ENCODE results near the gene SELENOW. TPM values are rescaled to one million over a fixed set of nuclear protein-coding genes. Genes with fewer than 3 reads are reported as not detected.

The SELENOW gene
- total RNA-seq, 1 donor from 2014 or later, result 247 TPM

DNA sequence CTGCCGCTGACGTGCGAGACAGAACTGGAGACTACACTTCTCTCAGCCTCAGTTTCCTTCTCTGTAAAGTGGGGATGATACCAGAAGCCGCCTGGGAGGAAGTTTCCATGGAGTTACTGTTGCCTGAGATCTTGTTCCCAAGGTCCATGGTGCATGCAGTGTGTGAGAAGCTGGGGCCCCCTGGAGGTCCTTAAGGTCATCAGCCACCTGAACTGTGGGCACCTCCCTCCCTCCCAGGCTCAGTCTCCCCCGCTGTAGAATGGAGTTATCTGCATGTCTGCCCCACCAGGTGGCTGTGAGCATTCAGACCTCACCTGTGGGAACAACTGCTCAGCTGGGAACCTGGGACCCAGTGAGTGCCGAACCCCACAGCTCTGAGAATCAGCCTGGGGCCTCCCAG lies 45.9 kb downstream of the SELENOW start:
- H3K4me1 ChIP-seq, result no peaks in the 10 kb centered on the region
- DNase-seq, result no peak
- H3K4me3 ChIP-seq, result no peak overlapping the region
- H3K27ac ChIP-seq, result no peak overlapping the region
- intact Hi-C loops (cut with DNase I), result no loop called here
- H3K27me3 ChIP-seq (ENCODE audit: low read depth), result peaks cover 27% of the 10 kb centered on the region
- no peak for ATAC-seq
- TF ChIP-seq, protein P1, sequence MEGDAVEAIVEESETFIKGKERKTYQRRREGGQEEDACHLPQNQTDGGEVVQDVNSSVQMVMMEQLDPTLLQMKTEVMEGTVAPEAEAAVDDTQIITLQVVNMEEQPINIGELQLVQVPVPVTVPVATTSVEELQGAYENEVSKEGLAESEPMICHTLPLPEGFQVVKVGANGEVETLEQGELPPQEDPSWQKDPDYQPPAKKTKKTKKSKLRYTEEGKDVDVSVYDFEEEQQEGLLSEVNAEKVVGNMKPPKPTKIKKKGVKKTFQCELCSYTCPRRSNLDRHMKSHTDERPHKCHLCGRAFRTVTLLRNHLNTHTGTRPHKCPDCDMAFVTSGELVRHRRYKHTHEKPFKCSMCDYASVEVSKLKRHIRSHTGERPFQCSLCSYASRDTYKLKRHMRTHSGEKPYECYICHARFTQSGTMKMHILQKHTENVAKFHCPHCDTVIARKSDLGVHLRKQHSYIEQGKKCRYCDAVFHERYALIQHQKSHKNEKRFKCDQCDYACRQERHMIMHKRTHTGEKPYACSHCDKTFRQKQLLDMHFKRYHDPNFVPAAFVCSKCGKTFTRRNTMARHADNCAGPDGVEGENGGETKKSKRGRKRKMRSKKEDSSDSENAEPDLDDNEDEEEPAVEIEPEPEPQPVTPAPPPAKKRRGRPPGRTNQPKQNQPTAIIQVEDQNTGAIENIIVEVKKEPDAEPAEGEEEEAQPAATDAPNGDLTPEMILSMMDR (IDR thresholded peaks at IDR 0.05), result no peak
- H3K36me3 ChIP-seq, result no peaks in the 10 kb centered on the region
- no peaks in the 10 kb centered on the region for H3K9me3 ChIP-seq

DNA sequence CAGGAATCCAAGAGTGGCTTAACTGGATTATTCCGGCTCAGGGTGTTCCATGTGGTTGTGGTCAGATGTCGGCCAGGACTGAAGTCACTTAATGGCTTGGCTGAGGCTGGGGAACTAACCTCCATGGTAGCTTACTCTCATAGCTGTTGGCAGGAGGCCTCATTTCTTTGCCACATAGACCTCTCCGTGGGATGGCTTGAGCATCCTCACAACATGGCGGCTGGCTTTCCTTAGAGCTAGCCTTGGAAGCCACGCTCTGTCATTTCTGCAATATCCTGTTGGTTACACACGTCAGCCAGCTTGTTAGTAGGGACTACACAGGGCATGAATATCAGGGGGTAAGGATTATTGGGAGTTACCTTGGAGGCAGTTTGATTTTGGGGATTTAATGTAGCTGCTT lies 48.3 kb downstream of the SELENOW start:
- Histone ChIP-seq H3K36me3 (no peaks in the 10 kb centered on the region), H3K4me1 (no peaks in the 10 kb centered on the region), H3K4me3 (no peak overlapping the region), H3K9me3 (no peaks in the 10 kb centered on the region), H3K27me3 (ENCODE audit: low read depth) (peaks cover 12% of the 10 kb centered on the region), H3K27ac (no peak overlapping the region)
- TF ChIP-seq, protein P1 (IDR thresholded peaks at IDR 0.05), result no peak
- intact Hi-C loops (cut with DNase I), result no loop called here
- DNase-seq (no peak), ATAC-seq (no peak)

DNA sequence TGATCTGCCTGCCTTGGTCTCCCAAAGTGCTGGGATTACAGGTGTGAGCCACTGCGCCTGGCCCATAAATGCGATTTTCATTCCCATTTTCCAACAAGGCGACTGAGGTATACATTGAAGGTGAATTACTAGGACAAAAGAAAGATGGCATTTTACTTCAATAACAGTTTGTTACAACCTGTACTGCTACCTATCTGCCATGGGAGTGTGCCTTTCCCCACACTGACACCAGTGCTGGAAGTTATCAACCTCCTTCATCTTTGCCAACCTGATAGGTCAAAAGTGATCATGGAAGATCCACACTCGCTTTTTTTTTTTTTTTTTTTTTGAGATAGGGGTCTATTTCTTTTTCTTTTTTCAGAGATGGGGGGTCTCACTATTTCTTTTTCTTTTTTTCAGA lies 54.2 kb downstream of the SELENOW start:
- Histone ChIP-seq H3K4me3 (no peak overlapping the region), H3K9me3 (no peaks in the 10 kb centered on the region), H3K27ac (no peak overlapping the region), H3K27me3 (ENCODE audit: low read depth) (peaks cover 5% of the 10 kb centered on the region), H3K36me3 (no peaks in the 10 kb centered on the region), H3K4me1 (no peaks in the 10 kb centered on the region)
- TF ChIP-seq, protein P1 (IDR thresholded peaks at IDR 0.05), result no peak
- DNase-seq (no peak), ATAC-seq (no peak)
- intact Hi-C loops (cut with DNase I), result no loop called here

Other genes starting within 250 kb of the SELENOW start
- gene ZNF541, start 205.6 kb upstream of the SELENOW start, total RNA-seq, result 0.89 TPM
- gene BICRA, start 169.6 kb upstream of the SELENOW start, total RNA-seq, result 18.3 TPM
- gene EHD2, start 65.3 kb upstream of the SELENOW start, total RNA-seq, result 148 TPM
- gene NOP53, start 33.2 kb upstream of the SELENOW start, total RNA-seq, result 282 TPM
- gene TPRX1, start 25.8 kb downstream of the SELENOW start, total RNA-seq, result not detected
- gene CRX, start 43.2 kb downstream of the SELENOW start, total RNA-seq, result not detected
- gene TPRX2, start 80.5 kb downstream of the SELENOW start, total RNA-seq, result not detected
- not detected for gene SULT2A1, start 107.6 kb downstream of the SELENOW start, total RNA-seq
- gene BSPH1, start 213.5 kb downstream of the SELENOW start, total RNA-seq, result not detected
- not detected for gene ELSPBP1, start 215.9 kb downstream of the SELENOW start, total RNA-seq